AG09309 (cell line): ENCODE measurements around the gene CCNQ.

Experiments used
- DNase-seq: peaks from one replicate; pipeline ENCODE4 v3.0.0-alpha.2; 2010; ENCODE audit warnings: low read depth
- H3K4me3 ChIP-seq: 2 replicates; pipeline ENCODE4 v1.5.1; 2011; ENCODE audit warnings: mild to moderate bottlenecking, low read depth, low read length, moderate library complexity; ENCODE audit not compliant: control insufficient read depth
- TF ChIP-seq, protein P1 (sequence below): IDR thresholded peaks from 2 replicates; pipeline ENCODE4 v1.5.1; 2011; ENCODE audit warnings: mild to moderate bottlenecking, low read depth, low read length, inconsistent platforms; ENCODE audit not compliant: insufficient read depth, control insufficient read depth; ENCODE audit errors: missing control alignments

Gene CCNQ

DNA sequence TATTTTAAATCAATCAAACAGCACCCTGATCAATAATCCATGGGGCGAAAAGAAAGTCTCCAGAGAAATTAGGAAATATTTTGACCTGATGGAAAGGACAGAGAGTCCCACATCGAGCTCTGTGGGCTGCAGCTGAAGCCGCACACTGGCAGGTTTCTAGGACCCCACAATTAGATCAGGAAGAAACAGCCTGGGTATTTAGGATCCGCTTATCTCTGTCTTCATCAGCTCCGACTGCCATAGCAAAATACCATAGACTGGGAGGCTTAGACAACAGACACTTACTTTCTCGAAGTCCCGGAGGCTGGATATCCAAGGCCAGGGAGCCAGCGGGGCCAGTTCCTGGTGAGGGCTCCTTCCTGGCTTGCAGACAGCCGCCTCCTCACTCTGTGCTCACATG, 36.4 kb downstream of the CCNQ start:
- TF ChIP-seq, protein P1, sequence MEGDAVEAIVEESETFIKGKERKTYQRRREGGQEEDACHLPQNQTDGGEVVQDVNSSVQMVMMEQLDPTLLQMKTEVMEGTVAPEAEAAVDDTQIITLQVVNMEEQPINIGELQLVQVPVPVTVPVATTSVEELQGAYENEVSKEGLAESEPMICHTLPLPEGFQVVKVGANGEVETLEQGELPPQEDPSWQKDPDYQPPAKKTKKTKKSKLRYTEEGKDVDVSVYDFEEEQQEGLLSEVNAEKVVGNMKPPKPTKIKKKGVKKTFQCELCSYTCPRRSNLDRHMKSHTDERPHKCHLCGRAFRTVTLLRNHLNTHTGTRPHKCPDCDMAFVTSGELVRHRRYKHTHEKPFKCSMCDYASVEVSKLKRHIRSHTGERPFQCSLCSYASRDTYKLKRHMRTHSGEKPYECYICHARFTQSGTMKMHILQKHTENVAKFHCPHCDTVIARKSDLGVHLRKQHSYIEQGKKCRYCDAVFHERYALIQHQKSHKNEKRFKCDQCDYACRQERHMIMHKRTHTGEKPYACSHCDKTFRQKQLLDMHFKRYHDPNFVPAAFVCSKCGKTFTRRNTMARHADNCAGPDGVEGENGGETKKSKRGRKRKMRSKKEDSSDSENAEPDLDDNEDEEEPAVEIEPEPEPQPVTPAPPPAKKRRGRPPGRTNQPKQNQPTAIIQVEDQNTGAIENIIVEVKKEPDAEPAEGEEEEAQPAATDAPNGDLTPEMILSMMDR = no peak
- DNase-seq = no peak
- H3K4me3 ChIP-seq = no peak overlapping the region

DNA sequence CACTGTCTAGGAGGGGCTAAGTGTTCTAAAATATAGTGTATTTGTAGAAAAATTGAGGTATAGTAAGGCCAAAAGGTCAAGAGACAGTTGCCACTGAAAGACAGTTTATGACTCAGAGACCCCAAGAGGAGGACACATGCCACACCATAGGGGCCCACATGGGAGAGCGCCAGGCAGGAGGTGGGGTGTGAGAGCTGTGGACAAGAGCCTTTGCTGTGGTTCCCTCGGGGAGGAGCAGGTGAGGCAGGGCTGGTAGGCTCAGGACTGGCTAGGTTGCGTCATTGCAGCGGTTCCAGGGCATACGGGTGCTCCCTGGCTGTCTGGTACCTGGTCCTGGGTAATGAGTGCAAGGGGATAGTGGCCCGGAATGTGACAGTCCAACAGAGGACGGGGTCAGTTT, 37.6 kb downstream of the CCNQ start:
- no peak for DNase-seq
- TF ChIP-seq, protein P1 = no peak
- no peak overlapping the region for H3K4me3 ChIP-seq

DNA sequence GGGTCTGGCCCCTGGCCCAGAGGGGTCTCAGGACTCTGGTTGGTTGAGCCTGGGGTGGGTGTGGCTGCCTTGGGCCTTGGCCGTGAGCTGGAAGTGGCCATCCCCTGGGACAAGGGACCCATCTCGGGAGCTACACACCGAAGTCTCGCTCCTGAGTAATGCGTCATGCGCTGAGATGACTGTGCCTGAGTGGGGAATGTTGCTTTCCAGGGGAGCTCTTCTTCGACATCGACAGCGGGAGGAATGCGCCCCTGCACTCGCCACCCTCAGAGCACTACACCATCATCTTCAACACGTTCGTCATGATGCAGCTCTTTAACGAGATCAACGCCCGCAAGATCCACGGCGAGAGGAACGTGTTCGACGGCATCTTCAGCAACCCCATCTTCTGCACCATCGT, 38.5 kb downstream of the CCNQ start:
- H3K4me3 ChIP-seq = no peak overlapping the region
- no peak for DNase-seq
- TF ChIP-seq, protein P1 = no peak

DNA sequence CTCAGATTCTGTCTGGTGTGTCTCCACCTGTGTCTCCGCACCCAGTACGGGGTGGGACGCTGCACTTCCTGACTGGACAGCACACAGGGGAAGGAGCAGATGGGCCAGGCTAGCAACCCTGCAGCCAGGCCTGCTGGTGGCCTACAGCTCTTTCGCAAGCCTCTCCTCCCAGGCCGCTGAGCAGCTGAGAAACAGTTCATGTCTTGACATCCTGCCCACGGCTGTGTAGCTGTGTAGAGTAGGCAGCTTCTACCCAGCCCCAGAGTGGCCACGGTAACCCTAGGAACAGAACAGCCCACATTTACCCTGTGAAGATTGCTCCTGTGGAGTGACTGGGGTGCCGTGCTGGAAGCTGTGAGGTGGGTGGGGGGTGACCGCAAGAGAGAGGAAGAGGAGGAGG, 38.9 kb downstream of the CCNQ start:
- DNase-seq = no peak
- TF ChIP-seq, protein P1 = no peak
- no peak overlapping the region for H3K4me3 ChIP-seq

DNA sequence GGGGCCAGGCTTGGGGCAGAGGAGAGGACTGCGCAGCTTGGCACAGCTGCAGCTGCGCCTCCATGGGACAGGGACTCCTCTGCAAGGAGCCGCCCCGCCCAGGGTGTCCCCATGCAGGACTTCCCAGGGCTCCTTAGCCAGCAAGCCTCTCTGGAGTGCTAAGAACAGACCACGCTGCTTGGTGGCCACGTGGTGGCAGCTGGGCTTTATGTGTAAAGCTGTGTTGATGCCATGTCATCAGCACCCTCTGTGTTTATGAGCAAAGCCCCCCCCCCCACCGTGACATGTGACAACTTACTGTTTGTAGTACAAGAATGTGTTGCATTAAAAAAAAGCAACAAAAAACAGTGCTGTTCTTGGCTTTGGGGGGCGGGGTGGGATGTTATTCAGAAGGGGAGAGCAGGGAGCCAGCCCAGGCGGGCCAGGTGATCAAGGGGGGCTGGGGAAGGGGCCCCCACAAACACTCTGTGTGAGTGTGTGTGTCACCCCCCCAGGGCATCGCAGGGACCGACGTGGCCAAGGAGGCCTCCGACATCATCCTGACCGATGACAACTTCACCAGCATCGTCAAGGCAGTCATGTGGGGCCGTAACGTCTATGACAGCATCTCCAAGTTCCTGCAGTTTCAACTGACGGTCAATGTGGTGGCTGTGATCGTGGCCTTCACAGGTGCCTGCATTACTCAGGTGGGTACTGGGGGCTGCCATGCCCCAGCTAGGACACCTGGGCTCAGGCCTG, 41.2 kb downstream of the CCNQ start:
- TF ChIP-seq, protein P1 = no peak
- DNase-seq = no peak
- H3K4me3 ChIP-seq = no peak overlapping the region

DNA sequence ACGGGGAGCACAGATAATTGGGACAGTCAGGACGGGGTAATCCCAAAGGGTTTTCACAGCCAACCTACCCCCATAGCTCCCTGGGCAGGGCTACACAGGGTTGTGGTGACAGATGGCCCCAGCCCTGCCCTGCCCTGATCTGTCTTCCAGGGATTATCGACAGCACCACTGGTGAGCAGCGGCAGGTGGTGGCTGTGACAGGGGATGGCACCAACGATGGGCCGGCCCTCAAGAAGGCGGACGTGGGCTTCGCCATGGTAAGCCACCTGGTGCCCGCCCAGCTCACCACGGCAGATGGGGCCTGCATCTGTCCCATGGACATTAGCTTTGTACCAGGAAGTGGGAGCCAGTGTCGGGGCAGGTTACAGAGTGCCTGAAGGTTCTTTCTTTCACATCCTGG, 42.2 kb downstream of the CCNQ start:
- no peak overlapping the region for H3K4me3 ChIP-seq
- TF ChIP-seq, protein P1 = no peak
- no peak for DNase-seq
